ENCODE measurements around the gene APOA4.

Gene APOA4

GRCh38 chr11:116776522-116776984, 46.6 kb downstream of the APOA4 start:
- DNase-seq (ENCODE audit: low spot score) = no peak

DNA sequence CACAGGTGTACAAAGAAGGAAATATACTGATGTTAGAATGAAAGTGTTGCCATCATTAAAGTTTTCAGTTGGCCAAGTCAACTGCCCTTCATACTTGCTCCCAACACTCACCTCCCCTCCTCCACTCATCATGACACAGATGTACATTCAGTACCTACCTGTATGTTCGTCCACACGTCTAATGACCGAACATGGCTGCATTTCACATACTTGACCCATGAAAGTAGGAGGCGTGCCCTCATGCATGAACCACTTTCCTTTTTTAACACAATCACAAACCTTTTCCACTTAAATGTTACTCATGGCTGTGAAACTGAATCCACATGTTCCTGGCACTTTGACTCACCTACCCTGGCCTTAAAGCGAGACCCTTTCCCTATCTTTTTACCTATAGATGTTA, 47.1 kb downstream of the APOA4 start:
- DNase-seq (ENCODE audit: low spot score) = no peak

DNA sequence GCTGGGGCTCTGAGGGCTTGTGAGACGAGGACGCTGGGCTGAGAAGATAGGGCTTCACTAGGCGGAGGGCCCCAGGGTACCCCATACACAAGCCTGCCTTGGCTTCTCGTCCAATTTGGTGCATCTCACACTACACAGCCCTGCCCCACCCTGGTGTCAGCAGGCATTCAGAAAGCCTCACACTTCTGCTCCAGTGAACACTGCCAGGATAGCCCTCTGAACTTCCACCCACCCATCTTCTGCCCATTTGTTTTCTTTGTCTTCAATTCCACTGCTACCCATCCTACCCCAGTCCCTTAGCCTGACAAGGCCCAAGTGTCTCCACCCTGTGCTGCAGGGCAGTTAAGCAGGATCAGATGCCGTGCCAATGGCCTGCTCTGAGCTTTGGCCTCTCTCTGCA, 48.4 kb downstream of the APOA4 start:
- no peak for DNase-seq (ENCODE audit: low spot score)

GRCh38 chr11:116773203-116774097, 49.7 kb downstream of the APOA4 start:
- DNase-seq (ENCODE audit: low spot score) = no peak

- peak; percentile 84 for DNase-seq (ENCODE audit: low spot score)
Measured at GRCh38 chr11:116772443-116773202, 50.5 kb downstream of the APOA4 start, which contains the start of gene BUD13. TSS of gene BUD13 (minus strand) at chr11:116772987. CDS start at chr11:116772964, 23 bp downstream.

- DNase-seq (ENCODE audit: low spot score) = no peak
Measured at GRCh38 chr11:116771935-116772334, 51.2 kb downstream of the APOA4 start.
